MM.1S (cell line): ENCODE data around the gene KLHDC10.

ENCODE experiments used
- CTCF ChIP-seq: fragments of 300-600 bp; sonication (generic); IDR thresholded peaks from 2 replicates; pipeline ENCODE4 v1.5.1; 2016; ENCODE audit warnings: antibody characterized with exemption, low read length, mixed read lengths
- EZH2 ChIP-seq: fragments of 300-600 bp; sonication (generic); optimal IDR thresholded peaks from 2 replicates; pipeline ENCODE3; 2017; ENCODE audit warnings: low read depth, mild to moderate bottlenecking, antibody characterized with exemption, low read length, mixed read lengths

DNA sequence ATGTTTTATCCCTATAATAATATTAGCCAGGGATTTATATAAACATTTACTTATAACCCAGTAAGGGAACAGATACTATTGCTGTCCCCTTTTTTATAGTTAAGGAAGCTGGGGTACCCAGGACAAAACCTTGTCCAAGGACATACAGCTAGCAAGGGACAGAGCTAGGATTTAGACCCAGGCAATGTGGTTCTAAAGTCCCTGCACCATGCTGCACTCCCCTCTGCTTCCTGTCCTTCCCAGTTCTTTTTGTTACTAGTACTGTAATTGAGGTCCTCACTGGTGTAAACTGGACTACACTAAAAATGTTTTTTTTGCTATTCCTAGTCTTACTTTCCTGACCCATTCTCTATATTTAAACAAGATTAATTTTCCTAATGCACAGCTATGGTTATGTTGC lies 16.6 kb downstream of the KLHDC10 start:
- no peak for TF ChIP-seq CTCF
- no peak for TF ChIP-seq EZH2
